HG03196 (cell line): ENCODE measurements around the gene DUXA.

ENCODE experiments used
- ATAC-seq: cut with Tn5 transposase; IDR thresholded peaks from one replicate; pipeline ENCODE4 v1.9.1; 2021; ENCODE audit not compliant: unreplicated experiment

The DUXA gene

GRCh38 chr19:57105976-57106721 is 61.1 kb downstream of the DUXA start:
- no peak for ATAC-seq
